Gastrocnemius medialis (tissue), 4 donors: ENCODE measurements around the gene NUDC.

Experiments used
- POLR2A ChIP-seq, 2 donors: fragments of 450-650 bp; IDR thresholded peaks; one replicate each; pipeline ENCODE4 v1.6.1; 2017; ENCODE audit warnings: antibody characterized with exemption in 2 of 2, mild to moderate bottlenecking in 2 of 2, moderate library complexity in 2 of 2
- TF ChIP-seq, protein P1 (sequence below), 5 experiments: fragments of 450-650 bp in 3 of 5; fragments of 200-600 bp in 2 of 5; sonication (generic) in 2 of 5; IDR thresholded peaks in 4 of 5; conservative IDR thresholded peaks in 1 of 5; 1 replicate in 4 of 5; 2 replicates in 1 of 5; pipeline ENCODE4 v1.5.1; 2016 to 2019; ENCODE audit warnings: antibody characterized with exemption in 5 of 5, mild to moderate bottlenecking in 3 of 5, moderate library complexity in 3 of 5

DNA sequence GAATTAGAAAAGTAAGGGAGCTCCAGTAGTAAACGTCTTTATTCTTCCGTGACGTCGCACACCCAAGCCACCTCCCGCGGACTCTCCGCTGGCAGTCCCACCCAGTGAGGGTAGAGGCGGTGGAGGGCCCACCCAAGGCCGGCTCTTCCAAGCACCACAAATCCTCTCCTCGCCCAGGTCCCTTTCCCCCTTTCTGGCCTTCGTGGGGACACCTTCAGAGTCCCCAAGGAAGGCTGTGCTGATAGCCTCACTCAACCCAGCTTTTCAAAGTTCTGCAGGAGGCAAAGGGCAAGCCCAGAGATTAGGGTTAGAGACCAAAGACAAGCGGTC lies 31.1 kb upstream of the NUDC start:
- TF ChIP-seq, protein P1, sequence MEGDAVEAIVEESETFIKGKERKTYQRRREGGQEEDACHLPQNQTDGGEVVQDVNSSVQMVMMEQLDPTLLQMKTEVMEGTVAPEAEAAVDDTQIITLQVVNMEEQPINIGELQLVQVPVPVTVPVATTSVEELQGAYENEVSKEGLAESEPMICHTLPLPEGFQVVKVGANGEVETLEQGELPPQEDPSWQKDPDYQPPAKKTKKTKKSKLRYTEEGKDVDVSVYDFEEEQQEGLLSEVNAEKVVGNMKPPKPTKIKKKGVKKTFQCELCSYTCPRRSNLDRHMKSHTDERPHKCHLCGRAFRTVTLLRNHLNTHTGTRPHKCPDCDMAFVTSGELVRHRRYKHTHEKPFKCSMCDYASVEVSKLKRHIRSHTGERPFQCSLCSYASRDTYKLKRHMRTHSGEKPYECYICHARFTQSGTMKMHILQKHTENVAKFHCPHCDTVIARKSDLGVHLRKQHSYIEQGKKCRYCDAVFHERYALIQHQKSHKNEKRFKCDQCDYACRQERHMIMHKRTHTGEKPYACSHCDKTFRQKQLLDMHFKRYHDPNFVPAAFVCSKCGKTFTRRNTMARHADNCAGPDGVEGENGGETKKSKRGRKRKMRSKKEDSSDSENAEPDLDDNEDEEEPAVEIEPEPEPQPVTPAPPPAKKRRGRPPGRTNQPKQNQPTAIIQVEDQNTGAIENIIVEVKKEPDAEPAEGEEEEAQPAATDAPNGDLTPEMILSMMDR (IDR thresholded peaks at IDR 0.05 in 4 of 5, conservative IDR thresholded peaks at IDR 0.05 in 1 of 5): no peak
- no peak for TF ChIP-seq POLR2A (IDR thresholded peaks at IDR 0.05)
